Endometrial microvascular endothelial cells (primary cell): ENCODE data around the gene UBFD1. TPM values are rescaled to one million over a fixed set of nuclear protein-coding genes. Genes with fewer than 3 reads are reported as not detected.
"Not testable (repeated sequence)": the region's sequence is repeated elsewhere in the genome, so short reads cannot be mapped to it uniquely, and the experiment has no call there.

Source experiments
- in situ Hi-C: cut with HindIII; loops from 2 replicates; pipeline ENCODE4 v1.10.0; 2017; ENCODE audit warnings: low sequenced_read_pairs, low pct_unique_long_range_greater_than_20kb; ENCODE audit errors: inconsistent ontology term
- total RNA-seq: library from RNA; depleted of rRNA; stranded (reverse); fragments of >200 nt; gene quantifications from one replicate; pipeline ENCODE4 v1.2.3, GENCODE V29; 2015; ENCODE audit errors: inconsistent ontology term

UBFD1 gene
- total RNA-seq, 1 donor from 2014 or later: 64.3 TPM

- in situ Hi-C loops: no loop called here
Observed at GRCh38 chr16:23523321-23523720, 34.2 kb upstream of the UBFD1 start.

DNA sequence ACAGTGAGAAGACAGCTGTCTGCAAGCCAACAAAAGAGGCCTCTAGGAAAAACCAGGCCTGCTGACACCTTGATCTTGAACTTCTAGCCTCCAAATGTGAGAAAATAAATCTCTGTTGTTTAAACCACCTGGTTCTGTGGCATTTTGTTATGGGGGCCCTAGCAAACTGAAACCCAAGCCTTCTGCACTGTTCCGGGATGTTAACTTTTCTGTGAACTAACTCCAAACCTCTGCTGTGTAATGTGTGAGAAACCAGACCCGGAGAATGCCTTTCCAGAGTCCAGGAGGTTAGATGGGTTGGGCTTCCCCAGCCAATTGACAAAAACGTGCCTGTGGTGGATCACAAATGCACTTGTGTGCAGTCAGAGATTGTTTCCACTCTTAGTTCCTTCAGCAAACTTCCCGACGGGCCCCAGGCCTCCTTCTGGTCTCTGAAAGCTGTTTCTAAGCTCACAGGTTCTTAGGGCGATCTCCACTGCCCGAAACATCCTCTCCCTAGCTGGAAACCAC, 33.6 kb upstream of the UBFD1 start:
- in situ Hi-C loops: no loop called here

DNA sequence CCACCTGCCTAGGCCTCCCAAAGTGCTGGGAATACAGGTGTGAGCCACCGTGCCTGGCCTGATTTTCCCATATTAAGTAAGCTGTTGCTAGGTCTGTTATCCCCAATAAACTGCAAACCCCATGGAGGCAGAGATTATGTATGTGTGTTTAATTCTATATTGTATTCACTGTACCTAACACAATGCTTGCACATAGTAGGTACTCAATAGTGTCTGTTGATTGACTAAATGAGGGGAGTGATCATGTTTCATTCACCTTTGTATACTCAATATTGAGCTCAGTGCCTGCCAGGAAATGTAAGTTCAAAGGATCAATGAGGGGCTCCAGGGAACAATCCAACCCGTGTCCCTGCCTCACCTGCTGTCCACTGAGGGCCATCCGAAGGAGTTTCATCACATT, 32.6 kb upstream of the UBFD1 start:
- in situ Hi-C loops: no loop called here

- in situ Hi-C loops: no loop called here
Observed at GRCh38 chr16:23527961-23528643, 29.4 kb upstream of the UBFD1 start.

DNA sequence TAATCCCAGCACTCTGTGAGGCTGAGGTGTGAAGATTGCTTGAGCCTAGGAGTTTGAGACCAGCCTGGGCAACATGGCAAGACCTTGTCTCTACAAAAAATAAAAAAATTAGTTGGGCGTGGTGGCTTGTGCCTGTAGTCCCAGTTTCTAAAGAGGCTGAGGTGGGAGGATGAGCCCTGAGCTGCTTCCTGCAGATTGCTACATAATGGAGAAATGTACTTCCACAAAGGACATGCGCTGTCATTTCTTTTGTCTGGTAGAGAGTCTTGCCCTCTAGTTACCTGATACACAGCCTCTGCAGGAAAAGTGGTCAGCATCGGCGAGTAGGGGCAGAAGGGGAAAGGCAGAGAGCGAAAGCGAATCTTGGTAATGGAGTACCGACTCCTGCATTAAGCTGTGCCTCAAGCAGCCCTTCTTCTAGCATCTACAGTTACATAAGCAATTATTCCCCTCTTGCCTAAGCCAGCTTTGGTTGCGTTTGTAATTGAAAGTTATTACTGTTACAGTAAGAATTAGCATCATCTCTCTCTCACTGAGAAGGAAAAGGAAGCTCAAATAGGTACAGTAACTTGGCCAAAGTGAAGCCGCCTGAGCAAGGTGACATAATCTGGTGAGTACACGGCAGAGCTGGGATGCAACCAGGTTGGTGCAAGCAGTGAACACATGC, 28.8 kb upstream of the UBFD1 start:
- in situ Hi-C loops: no loop called here

- in situ Hi-C loops: no loop called here
Observed at GRCh38 chr16:23530062-23530461, 27.5 kb upstream of the UBFD1 start.

DNA sequence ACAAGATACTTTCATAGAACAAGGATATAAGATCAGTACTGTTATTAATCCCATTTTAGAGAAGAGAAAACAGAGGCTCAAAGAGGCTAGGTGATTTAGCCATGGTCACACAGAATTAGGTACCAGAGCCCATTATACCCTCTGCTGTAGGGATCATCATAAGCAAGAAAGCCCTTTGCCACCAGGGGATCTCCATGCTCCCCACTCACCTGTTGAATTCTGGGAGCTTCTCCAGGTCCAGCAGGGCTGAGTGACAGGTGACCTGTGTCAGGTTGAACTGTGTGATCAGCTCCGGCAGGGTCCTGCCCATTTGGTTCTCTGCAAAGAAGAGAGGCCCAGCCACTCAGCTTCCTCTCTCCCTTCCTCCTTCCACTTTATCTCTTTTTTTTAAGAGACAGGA, 25.1 kb upstream of the UBFD1 start:
- in situ Hi-C loops: no loop called here

DNA sequence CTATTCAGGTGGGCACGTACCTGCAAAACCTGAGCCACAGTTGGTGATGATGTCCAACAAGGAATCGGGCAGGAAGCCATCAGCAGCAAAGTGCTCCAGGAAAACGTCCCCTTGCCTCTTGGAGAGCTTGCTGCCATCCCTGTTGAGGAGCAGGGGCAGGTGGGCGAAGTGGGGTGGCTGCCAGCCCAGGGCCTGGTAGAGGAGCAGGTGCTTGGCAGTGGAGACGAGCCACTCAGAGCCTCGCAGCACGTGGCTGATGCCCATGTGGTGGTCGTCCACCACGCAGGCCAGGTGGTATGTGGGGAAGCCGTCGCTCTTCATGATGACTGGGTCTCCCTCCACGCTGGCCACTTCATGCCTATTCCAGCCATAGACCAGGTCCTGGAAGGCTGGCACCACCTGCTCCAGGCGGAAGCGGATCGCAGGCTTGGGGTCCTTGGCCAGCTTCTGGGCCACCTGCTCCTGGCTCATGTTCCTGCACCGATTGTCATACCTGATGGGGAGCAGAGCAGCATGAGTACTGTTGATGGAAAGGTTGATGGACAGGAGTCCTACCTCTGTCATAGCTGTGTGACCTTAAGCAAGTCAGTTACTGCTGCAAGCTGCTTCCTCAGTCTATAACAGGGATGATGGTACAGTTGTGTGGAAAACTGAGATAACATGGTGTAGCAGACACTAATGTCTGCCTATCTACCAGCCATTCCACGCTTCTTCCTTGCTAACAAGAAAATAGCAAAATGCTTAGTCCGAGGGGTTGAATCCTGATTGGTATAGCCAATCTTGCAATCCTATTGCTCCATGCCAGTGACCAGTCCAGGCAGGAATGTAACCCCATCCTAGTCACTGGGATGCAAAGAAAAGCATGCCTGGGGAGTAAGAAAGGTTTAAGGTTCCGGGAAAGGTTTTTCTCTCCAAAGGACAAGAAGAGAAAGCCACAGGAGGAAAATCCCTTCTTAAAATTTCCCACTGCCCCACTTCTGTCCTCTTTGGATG, 22.4 kb upstream of the UBFD1 start:
- in situ Hi-C loops: no loop called here

- in situ Hi-C loops: no loop called here
Observed at GRCh38 chr16:23535901-23536300, 21.6 kb upstream of the UBFD1 start.

DNA sequence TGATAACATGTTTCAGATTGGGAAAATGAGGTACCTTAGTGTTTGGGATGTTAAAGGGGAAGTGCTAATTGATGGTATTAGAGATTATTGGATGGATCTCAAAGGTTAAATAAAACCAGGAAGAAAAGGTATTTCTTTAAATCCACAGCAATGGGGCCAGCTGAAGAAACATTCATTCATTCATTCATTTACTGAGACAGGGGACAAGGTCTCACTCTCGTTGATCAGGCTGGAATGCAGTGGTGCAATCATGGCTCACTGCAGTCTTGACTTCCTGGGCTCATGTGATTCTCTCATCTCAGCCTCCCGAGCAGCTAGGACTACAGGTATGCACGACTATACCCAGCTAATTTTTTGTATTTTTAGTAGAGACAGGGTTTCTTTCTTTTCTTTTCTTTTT, 20.1 kb upstream of the UBFD1 start:
- in situ Hi-C loops: no loop called here

- in situ Hi-C loops: no loop called here
Observed at GRCh38 chr16:23538919-23539278, 18.6 kb upstream of the UBFD1 start.

GRCh38 chr16:23539984-23540816, 17.3 kb upstream of the UBFD1 start:
- in situ Hi-C loops: no loop called here

GRCh38 chr16:23540817-23541178, 16.7 kb upstream of the UBFD1 start:
- in situ Hi-C loops: not testable (repeated sequence)

- in situ Hi-C loops: no loop called here
Observed at GRCh38 chr16:23544436-23544835, 13.1 kb upstream of the UBFD1 start.

DNA sequence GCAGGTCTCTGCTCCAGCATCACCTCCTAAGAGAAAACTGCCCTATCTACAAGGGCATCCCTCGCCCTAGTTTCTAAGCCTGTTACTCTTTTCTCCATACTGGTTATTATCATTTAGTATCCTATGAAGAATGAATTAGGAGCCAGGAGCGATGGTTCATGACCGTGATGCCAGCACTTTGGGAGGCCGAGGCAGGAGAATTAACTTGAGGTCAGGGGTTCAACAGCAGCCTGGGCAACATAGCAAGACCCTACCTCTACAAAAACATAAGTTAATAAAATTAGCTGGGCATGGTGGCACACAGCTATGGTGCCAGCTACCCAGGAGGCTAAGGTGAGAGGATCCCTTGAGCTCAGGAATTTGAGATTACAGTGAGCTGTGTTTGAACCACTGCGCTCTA, 7.6 kb upstream of the UBFD1 start:
- in situ Hi-C loops: no loop called here

DNA sequence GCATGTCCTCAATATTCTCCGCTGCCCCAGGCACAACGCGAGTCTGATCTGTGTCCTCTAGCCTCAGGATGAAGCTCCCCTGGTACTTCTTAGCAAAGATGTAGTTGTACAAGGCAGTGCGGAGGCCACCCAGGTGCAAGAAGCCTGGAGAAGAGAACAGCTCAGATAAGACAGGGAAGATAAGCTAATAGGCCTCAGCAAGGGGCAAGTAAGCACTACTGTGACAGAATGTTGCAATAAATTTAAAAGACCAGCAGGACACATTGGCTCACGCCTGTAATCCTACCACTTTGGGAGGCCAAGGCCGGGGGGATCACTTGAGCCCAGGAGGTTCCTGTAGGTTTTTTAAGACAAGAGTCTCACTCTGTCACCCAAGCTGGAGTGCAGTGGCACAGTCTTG, 5.4 kb upstream of the UBFD1 start:
- in situ Hi-C loops: no loop called here

- in situ Hi-C loops: no loop called here
Observed at GRCh38 chr16:23554536-23554935, 3.0 kb upstream of the UBFD1 start.

DNA sequence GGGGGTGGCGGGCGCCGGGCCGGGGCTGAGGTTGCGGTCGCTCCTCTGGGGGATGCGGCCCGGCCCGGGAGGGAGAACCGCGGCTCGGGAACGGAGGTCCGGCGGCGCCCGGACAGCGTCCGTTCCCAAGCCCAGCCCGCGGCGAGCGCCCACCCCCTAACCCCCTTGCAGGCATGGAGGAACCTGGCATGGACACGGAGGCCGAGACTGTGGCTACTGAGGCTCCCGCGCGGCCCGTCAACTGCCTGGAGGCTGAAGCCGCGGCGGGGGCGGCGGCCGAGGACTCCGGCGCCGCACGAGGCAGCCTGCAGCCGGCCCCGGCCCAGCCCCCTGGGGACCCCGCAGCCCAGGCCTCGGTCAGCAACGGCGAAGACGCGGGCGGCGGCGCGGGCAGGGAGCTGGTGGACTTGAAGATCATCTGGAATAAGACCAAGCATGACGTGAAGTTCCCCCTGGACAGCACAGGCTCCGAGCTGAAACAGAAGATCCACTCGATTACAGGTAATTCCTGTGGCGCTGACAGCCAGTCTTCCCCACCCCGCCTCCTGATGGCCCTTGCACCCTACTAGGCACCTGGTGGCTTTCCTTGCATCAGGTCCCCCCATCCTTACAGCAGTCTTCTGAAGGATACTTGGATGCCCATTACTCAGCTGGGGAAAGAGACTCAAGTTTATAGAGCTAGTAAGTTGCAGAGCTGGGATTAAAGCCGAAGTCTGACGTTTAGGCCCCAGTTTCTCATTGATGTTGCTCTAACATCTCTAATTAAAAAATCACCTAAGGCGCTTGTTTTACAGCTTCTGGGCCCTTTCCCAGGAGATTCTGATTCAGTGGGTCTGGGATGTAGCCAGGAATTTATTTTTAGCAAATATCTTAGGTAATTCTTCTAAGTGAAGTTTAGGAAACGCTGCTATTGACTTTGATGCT, 514 bp downstream of the UBFD1 start:
- in situ Hi-C loops: no loop called here
